ENCODE measurements around the gene CD40. TPM values are rescaled to one million over a fixed set of nuclear protein-coding genes. Genes with fewer than 3 reads are reported as not detected.

The CD40 gene
- polyA plus RNA-seq, 2 of the 4 experiments (the other 2 are of a cell fraction), result 4.9 to 5.2 TPM

- CTCF ChIA-PET, result interaction anchor here (0.6 to 2.4 kb wide), 9 partner anchors 11 to 1301 kb away, joined by 3 to 29 read pairs (median 5); no protein-coding TSS in a partner anchor
- ATAC-seq (peak; percentile 74), FAIRE-seq (no peak), DNase-seq (ENCODE audit: low read depth in 1 of 2, low spot score in 1 of 2) (peak in 1 of 2 experiments; percentile 19)
- Histone ChIP-seq H3K27ac (peak overlapping the region; percentile 97 to 98), H3K9me3 (no peaks in the 10 kb centered on the region), H3K4me2 (peak overlapping the region; percentile 77), H3K4me1 (peaks cover 44% of the 10 kb centered on the region), H3K4me3 (peak overlapping the region; percentile 70)
- POLR2A ChIA-PET, result interaction anchor here (0.8 to 1.0 kb wide), 3 partner anchors 14 to 121 kb away, joined by 3 read pairs; no protein-coding TSS in a partner anchor
- WGBS (ENCODE audit: missing lambda C conversion rate), result 2% methylated on average over 25 of the region's 31 CpGs
- TF ChIP-seq CBX2 (IDR thresholded peaks at IDR 0.05; ENCODE audit: borderline replicate concordance, low read depth) (no peak), MAFK (IDR thresholded peaks at IDR 0.05; ENCODE audit: partially characterized antibody) (no peak), FOXS1 (CRISPR knock-in tag; IDR thresholded peaks at IDR 0.05) (no peak), EHF (CRISPR knock-in tag; IDR thresholded peaks at IDR 0.05) (no peak), ZFP36 (IDR thresholded peaks at IDR 0.05; ENCODE audit: borderline replicate concordance, partially characterized antibody) (no peak), ATOH8 (CRISPR knock-in tag; IDR thresholded peaks at IDR 0.05; ENCODE audit: low read depth) (no peak), EP300 (IDR thresholded peaks at IDR 0.05) (no peak), RNF2 (IDR thresholded peaks at IDR 0.05; ENCODE audit: borderline replicate concordance, low read depth) (no peak), HOXB13 (CRISPR knock-in tag; IDR thresholded peaks at IDR 0.05; ENCODE audit: low read depth) (no peak), ZC3H11A (IDR thresholded peaks at IDR 0.05) (no peak), EHMT2 (IDR thresholded peaks at IDR 0.05; ENCODE audit: low read depth) (no peak), RFX5 (IDR thresholded peaks at IDR 0.05) (no peak)
- TF ChIP-seq, protein P1, sequence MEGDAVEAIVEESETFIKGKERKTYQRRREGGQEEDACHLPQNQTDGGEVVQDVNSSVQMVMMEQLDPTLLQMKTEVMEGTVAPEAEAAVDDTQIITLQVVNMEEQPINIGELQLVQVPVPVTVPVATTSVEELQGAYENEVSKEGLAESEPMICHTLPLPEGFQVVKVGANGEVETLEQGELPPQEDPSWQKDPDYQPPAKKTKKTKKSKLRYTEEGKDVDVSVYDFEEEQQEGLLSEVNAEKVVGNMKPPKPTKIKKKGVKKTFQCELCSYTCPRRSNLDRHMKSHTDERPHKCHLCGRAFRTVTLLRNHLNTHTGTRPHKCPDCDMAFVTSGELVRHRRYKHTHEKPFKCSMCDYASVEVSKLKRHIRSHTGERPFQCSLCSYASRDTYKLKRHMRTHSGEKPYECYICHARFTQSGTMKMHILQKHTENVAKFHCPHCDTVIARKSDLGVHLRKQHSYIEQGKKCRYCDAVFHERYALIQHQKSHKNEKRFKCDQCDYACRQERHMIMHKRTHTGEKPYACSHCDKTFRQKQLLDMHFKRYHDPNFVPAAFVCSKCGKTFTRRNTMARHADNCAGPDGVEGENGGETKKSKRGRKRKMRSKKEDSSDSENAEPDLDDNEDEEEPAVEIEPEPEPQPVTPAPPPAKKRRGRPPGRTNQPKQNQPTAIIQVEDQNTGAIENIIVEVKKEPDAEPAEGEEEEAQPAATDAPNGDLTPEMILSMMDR (IDR thresholded peaks at IDR 0.05), result no peak
- TF ChIP-seq, protein P2, sequence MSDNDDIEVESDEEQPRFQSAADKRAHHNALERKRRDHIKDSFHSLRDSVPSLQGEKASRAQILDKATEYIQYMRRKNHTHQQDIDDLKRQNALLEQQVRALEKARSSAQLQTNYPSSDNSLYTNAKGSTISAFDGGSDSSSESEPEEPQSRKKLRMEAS (IDR thresholded peaks at IDR 0.05), result no peak
Measured at GRCh38 chr20:46089167-46089416, 29.0 kb upstream of the CD40 start.

- ChIA-PET POLR2A (interaction anchor here (1.0 kb wide), 1 partner anchor 67 kb away, joined by 3 read pairs; no protein-coding TSS in a partner anchor), CTCF (interaction anchor here (0.6 to 2.4 kb wide), 7 partner anchors 11 to 1301 kb away, joined by 3 to 29 read pairs (median 5); no protein-coding TSS in a partner anchor)
- DNase-seq (ENCODE audit: low read depth in 1 of 2, low spot score in 1 of 2) (peak; percentile 91 to 98), ATAC-seq (peak; percentile 92 to 93), FAIRE-seq (no peak)
- 2% methylated on average over 48 of the region's 100 CpGs for WGBS (ENCODE audit: missing lambda C conversion rate)
- H3K27ac ChIP-seq, result peak within 1 kb of the TSS; percentile 97 to 98
- peak within 1 kb of the TSS; percentile 77 for H3K4me2 ChIP-seq
- H3K4me3 ChIP-seq, result peak within 1 kb of the TSS; percentile 70
- H3K4me1 ChIP-seq, result peaks cover 38% of the 10 kb centered on the region
- H3K9me3 ChIP-seq, result no peaks in the 10 kb centered on the region
- TF ChIP-seq HDAC2 (IDR thresholded peaks at IDR 0.05), result no peak
- TF ChIP-seq RAD21 (conservative IDR thresholded peaks at IDR 0.05 in 1 of 2, IDR thresholded peaks at IDR 0.05 in 1 of 2), result peak; percentile 23 to 41; a peak in 1 of 5 replicates
- TF ChIP-seq NPAS2 (CRISPR knock-in tag; IDR thresholded peaks at IDR 0.05; ENCODE audit: borderline replicate concordance), result 0 out of 2 replicates have a peak, but pooled peaks have one; percentile 51
- TF ChIP-seq CBX2 (IDR thresholded peaks at IDR 0.05; ENCODE audit: borderline replicate concordance, low read depth), result no peak
- TF ChIP-seq POLR2AphosphoS2 (conservative IDR thresholded peaks at IDR 0.05; ENCODE audit: low read length), result no peak
- TF ChIP-seq, protein P2 (IDR thresholded peaks at IDR 0.05), result peak; percentile 93
- TF ChIP-seq GATA3 (IDR thresholded peaks at IDR 0.05; ENCODE audit: borderline replicate concordance), result peak; percentile 64
- TF ChIP-seq MYC (IDR thresholded peaks at IDR 0.05; ENCODE audit: borderline replicate concordance, low read length), result peak; percentile 92
- TF ChIP-seq PBX3 (IDR thresholded peaks at IDR 0.05), result peak; percentile 31; the same call in 1 of the 2 replicates
- TF ChIP-seq EHF (CRISPR knock-in tag; IDR thresholded peaks at IDR 0.05), result no peak
- TF ChIP-seq PHF8 (IDR thresholded peaks at IDR 0.05; ENCODE audit: borderline replicate concordance, low read depth), result peak; percentile 98
- 0 out of 2 replicates have a peak, but pooled peaks have one; percentile 16 for TF ChIP-seq ATOH8 (CRISPR knock-in tag; IDR thresholded peaks at IDR 0.05; ENCODE audit: low read depth)
- TF ChIP-seq HOXB5 (CRISPR knock-in tag; IDR thresholded peaks at IDR 0.05), result peak; percentile 83
- peak; percentile 22 to 39; a peak in 2 of 4 replicates for TF ChIP-seq CEBPB (IDR thresholded peaks at IDR 0.05)
- TF ChIP-seq, protein P3, sequence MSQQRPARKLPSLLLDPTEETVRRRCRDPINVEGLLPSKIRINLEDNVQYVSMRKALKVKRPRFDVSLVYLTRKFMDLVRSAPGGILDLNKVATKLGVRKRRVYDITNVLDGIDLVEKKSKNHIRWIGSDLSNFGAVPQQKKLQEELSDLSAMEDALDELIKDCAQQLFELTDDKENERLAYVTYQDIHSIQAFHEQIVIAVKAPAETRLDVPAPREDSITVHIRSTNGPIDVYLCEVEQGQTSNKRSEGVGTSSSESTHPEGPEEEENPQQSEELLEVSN (IDR thresholded peaks at IDR 0.05; ENCODE audit: borderline replicate concordance, low read depth), result 0 out of 2 replicates have a peak, but pooled peaks have one; percentile 51
- TF ChIP-seq POLR2A (IDR thresholded peaks at IDR 0.05; ENCODE audit: low read length), result peak; percentile 79
- TF ChIP-seq JUN (IDR thresholded peaks at IDR 0.05), result peak; percentile 92 to 98
Measured at GRCh38 chr20:46089417-46090388, 28.4 kb upstream of the CD40 start, which contains the start of gene NCOA5. Gene NCOA5 (minus strand): TSS chr20:46089962. CDS start chr20:46079424, 10,538 bp downstream.

Data from A549 (cell line).